ENCODE results near the gene BAHD1.

BAHD1 gene

DNA sequence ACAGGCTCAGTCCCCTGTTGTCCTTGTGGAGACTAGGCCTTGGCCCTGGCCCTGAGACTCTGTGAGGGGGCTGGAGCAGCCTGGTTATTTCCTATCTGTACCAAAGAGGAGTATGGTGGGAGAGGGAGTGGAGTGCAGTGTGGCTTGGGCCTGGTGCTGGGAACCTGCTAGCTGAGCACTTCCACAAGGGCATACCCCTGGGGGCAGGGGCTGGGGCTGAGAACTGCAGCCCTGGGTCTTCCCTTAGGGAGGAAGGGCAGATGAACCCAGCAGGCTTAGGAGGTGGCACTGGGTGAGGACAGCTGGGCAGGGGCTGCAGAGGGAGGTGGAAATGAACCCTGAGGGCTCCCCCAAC lies 26.5 kb downstream of the BAHD1 start:
- DNase-seq (ENCODE audit: low spot score), result no peak

DNA sequence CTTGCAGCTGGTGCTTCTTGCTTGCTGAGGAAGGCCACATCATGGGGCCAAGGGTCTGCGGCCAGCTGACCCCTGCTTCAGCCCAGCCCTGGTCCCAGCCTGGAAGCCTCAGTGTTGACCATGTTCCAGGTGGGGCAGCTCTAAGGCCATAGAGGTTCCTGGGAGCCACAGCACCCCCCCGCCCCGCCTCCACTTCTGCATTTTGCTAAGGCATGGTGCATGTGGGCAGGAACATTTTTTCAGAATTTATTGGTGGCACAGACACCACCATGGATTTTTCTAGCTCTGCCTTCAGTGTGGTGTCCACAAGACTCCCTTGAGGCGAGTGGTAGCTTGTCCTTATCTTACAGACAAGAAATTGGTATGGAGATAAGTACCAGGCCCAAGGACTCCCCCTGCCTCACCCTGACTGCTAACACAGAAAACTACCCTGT lies 28.2 kb downstream of the BAHD1 start:
- no peak for DNase-seq (ENCODE audit: low spot score)

DNA sequence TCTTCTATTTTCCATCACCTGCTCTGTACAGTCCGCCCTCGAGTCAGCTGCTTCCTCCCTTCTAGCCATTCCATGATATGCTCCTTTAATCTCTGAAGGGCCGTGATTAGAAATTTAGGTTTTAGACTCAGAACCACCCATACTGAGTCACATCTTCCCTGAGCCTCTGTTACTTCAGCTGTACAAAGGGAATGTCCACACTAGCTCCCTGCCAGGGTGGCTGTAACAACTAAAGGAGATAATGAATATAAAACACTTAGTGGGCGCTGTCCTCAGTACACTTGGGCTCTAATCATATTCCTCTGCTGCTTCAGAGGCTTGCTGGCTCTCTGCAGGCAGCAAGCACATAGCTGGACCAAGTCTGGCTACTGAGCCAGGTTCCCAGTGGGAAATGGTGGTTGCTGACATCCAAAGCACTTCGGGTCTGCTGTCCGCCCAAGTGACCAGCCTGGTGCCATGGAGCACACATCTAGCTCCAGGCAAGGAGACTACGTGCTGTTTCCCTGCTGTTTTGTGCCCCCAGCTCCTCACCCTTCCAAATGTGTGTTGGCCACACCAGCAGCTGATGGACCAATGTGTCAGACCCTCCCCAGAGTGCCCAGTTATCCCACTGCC lies 29.1 kb downstream of the BAHD1 start:
- DNase-seq (ENCODE audit: low spot score), result no peak

DNA sequence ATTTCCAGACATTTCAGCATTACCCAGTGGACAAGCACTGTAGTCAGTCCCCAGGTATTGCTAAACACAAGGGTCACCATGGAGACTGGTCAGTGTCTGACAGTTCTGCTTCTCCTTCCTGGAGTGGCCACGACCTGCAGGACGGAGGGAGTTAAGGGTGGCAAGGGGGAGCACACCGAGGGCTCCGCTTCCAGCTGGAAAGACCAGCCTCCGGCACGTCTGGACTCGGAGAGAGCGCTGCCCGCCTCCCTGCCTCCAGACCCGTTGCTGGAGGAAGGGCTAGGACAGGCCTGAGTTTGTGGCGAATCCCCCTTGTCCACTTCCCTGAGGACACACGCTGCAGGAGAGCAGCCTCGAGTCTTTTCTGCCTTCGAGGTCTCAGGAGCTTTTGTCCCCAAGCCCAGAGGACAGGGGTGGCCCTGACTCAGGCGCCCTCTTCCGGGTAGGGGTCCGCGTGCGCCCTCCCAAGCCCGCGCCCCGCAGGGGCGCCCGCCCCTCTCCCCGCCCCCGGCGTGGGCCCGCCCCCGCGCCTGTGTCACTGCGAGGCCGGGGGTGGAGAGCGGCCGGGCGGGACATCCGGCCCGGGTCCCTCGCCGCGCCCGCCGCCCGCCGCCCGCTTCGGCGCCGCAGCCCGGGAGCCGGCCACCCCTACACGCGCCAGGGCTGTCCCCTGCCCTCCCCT lies 29.8 kb downstream of the BAHD1 start, which contains the start of gene CHST14:
Gene CHST14, plus strand, starts transcription at position 562 of the 682 bp plus-strand sequence. CDS start 230 bp downstream, outside the sequence.
- DNase-seq (ENCODE audit: low spot score), result peak; percentile 46

DNA sequence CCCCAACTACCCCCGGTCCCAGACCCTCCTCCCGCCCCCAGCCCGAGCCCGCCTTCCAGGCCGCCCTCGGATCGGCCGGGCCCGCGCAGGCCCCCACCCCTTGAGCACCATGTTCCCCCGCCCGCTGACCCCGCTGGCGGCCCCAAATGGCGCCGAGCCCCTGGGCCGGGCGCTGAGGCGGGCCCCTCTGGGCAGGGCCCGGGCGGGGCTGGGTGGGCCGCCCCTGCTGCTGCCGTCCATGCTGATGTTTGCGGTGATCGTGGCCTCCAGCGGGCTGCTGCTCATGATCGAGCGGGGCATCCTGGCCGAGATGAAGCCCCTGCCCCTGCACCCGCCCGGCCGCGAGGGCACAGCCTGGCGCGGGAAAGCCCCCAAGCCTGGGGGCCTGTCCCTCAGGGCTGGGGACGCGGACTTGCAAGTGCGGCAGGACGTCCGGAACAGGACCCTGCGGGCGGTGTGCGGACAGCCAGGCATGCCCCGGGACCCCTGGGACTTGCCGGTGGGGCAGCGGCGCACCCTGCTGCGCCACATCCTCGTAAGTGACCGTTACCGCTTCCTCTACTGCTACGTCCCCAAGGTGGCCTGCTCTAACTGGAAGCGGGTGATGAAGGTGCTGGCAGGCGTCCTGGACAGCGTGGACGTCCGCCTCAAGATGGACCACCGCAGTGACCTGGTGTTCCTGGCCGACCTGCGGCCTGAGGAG lies 30.5 kb downstream of the BAHD1 start:
- no peak for DNase-seq (ENCODE audit: low spot score)

DNA sequence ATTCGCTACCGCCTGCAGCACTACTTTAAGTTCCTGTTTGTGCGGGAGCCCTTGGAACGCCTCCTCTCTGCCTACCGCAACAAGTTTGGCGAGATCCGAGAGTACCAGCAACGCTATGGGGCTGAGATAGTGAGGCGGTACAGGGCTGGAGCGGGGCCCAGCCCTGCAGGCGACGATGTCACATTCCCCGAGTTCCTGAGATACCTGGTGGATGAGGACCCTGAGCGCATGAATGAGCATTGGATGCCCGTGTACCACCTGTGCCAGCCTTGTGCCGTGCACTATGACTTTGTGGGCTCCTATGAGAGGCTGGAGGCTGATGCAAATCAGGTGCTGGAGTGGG lies 31.0 kb downstream of the BAHD1 start:
- DNase-seq (ENCODE audit: low spot score), result no peak

DNA sequence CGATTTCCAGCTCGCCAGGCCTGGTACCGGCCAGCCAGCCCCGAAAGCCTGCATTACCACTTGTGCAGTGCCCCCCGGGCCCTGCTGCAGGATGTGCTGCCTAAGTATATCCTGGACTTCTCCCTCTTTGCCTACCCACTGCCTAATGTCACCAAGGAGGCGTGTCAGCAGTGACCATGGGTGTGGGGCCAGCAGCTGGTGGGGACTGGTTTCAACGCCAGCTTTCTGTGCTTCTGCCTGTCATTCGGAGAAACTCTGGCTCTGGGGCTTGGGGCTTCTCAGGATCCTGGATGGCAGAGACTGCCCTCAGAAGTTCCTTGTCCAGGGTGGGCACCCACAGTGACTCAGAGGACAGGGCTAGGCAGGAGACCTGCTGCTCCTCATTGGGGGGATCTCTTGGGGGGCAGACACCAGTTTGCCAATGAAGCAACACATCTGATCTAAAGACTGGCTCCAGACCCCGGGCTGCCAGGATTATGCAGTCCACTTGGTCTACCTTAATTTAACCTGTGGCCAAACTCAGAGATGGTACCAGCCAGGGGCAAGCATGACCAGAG lies 31.5 kb downstream of the BAHD1 start:
- no peak for DNase-seq (ENCODE audit: low spot score)

DNA sequence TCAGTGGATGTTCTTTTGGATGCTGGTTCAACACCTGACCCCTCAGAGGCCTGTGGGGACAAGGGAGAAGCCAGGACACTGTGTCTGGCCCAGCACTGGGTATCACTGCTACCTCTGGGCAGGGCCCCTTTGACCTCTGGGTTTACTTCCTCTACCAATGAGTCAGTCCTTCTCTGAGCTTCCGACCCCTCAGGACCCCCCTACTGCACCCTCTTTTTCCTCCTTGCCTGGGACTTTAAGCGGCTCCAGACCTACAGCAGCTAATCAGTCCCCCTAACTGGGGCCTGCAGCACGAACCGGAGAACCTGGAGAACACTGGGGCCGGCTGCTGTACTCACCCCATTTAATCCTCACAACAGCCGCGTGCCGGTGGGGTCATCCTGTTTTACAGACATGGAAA lies 33.8 kb downstream of the BAHD1 start:
- no peak for DNase-seq (ENCODE audit: low spot score)

DNA sequence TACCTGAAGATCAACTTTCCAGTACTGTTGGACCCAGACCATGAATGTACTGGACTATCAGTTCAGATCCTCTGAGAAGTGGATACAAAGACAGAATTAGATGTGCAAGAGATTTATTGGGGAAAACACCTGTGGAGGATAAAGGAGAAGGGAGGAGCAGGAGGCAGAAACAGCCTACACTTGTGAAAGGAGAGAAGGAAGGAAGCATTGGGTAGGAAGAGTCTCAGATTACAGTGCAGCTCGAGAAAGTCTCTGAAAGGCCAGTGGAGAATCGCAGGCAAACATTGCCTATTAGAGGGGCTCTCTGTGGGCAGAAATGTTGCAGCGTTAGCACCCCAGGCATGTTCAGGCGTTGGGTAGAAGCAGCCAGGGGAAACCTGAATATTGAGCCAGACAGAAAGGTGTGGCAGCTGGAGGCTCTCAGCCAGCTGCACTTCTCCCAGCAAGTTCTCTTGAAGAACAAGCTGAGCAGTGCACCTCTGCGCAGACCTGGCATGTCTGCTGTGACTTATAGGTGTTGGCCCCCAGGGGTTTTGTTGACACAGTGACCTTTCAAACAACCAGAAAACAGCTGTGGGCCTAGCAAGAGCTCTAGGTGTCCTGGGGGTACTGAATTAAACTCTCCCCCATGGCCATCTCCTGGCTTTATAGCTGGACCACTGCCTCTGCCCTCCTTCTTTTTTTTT lies 37.0 kb downstream of the BAHD1 start:
- DNase-seq (ENCODE audit: low spot score), result no peak

DNA sequence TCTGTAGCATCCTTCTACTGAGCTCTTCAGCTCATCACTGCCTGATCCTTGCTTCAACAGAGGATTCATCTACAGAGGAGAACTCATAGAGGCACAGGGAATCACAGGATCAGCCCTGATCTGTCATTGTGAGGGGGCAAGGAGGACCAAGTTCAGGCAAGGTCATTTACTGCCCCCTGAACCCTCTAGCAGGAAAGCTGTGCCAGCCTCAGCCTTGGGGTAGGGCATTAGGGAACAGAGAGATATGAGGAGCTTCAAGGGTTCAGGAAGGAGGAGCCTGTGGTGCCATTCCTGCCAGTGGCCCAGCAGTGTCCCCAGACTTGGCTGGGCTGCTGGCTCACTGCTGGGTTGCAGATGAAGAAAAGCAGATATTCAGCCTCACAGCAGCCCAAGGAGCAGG lies 38.3 kb downstream of the BAHD1 start:
- DNase-seq (ENCODE audit: low spot score), result no peak

DNA sequence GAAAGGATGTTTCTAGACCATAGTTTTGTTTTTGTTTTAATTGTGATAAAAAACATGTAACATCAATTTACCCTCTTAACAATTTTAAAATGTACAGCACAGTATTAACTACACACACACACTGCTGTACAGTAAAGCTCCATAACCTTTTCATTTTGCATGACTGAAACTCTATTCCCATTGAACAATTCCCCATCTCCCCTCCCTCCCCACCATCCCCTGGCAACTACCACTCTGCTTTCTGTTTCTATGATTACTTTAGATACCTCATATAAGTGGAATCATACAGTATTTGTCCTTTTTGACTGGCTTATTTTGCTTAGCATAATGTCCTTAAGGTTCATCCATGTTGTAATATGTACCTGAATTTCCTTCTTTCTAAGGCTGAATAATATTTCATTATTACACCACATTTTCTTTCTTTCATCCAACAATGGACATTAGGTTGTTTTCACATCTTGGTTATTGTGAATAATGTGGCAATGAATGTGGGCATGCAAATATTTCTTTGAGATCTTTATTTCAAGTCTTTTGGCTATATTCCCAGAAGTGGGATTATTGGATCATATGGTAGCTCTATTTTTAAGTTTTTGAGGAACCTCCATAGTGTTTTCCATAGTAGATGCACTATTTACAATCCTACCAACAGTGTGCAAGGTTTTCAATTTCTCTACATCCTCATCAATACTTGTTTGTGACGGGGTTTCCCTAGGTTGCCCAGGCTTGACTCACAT lies 40.8 kb downstream of the BAHD1 start:
- DNase-seq (ENCODE audit: low spot score), result no peak

DNA sequence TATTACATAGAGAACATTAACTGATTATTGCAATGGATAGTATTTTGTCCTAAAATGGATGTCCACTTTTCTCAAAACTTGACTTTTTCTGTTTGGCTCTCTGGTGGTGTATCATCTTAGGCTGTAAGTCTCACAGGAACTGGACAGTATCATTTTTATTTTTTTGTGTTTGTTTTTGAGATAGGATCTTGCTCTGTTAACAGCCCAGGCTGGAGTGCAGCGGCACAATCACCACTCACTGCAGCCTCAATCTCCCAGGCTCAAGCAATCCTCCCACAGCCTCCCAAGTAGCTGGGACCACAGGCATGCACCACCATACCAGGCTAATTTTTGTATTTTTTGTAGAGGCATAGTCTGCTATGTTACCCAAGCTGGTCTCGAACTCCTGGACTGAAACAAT lies 43.2 kb downstream of the BAHD1 start:
- no peak for DNase-seq (ENCODE audit: low spot score)

DNA sequence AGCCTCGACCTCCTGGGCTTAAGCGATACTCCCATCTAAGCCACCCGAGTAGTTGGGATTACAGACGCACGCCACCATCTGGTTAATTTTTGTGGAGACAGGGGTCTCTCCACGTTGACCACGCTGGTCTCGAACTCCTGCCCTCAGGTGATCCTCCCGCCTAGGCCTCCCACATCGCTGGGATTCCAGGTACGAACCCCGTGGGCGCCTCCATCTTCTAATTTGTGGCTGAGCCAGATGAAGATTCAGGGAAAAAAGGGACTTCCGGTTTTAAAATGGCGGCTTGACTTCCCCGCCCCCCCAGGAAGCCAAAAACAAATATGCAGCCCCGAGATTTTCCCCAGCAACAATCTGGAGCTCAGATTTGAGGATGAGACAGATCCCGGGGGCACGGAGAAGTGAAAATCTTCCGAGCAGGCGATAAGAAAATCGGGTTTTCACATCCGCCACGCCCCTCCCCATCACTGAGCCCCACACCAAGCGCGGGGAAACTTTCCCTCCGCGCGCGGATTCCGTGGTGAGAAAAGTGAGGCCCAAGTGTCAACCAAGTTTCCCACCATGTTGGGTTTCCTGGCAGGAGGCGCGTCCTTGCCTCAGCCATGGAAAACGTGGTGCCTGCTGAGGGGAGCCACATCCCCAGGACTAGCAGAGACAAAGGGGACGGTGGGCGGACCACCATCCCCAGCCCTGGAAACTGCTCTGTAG lies 45.5 kb downstream of the BAHD1 start:
- DNase-seq (ENCODE audit: low spot score), result no peak

DNA sequence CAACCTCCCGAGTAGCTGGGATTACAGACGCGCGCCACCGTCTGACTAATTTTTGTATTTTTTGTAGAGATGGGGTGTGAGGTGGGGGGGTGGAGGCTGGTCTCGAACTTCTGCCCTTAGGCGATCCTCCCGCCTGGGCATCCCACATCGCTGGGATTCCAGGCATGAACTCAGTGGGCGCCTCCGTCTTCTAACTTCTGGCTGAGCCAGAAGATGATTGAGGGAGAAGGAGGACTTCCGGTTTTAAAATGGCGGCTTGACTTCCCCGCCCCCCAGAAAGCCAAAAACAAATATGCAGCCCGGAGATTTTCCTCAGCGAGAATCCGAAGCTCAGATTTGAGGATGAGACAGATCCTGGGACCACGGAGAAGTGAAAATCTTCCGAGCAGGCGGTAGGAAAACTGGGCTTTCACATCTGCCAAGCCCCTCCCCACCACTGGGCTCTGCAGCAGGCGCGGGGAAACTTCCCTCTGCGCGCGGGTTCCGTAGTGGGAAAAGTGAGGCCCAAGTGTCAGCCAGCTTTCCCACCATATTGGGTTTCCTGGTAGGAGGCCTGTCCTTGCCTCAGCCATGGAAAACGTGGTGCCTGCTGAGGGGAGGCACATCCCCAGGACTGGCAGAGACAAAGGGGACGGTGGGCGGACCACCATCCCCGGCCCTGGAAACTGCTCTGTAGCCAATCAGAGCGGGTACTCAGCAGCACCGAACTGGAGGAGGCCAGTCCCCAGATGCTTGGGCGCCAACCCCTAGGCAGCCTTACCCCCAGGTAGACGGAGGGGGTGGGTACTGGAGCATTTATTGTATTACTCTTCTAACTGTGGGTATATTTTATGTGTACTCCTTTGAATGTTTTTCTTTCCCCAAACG lies 47.3 kb downstream of the BAHD1 start:
- no peak for DNase-seq (ENCODE audit: low spot score)

DNA sequence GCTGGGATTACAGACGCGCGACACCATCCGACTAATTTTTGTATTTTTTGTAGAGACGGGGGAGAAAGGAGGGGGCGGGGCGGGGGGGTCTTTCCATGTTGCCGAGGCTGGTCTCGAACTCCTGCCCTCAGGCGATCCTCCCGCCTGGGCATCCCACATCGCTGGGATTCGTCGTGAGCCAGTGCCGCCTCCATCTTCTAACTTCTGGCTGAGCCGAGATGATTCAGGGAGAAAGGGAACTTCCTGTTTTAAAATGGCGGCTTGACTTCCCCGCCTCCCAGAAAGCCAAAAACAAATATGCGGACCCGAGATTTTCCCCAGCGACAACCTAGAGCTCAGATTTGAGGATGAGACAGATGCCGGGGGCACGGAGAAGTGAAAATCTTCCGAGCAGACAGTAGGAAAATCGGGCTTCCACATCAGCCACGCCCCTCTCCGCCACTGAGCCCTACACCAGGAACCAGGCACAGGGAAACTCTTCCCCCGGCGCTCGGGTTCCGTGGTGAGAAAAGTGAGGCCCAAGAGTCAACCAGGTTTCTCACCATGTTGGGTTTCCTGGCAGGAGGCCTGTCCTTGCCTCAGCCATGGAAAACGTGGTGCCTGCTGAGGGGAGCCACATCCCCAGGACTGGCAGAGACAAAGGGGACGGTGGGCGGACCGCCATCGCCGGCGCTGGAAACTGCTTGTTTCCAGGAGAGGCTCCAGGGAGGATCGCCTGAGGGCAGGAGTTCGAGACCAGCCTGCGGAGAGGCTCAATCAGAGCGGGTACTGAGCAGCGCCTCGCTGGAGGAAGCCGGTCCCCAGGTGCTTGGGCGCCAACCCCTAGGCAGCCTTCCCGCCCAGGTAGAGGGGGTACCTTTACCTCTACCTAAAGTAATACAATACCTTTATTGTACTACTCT lies 48.8 kb downstream of the BAHD1 start:
- no peak for DNase-seq (ENCODE audit: low spot score)

DNA sequence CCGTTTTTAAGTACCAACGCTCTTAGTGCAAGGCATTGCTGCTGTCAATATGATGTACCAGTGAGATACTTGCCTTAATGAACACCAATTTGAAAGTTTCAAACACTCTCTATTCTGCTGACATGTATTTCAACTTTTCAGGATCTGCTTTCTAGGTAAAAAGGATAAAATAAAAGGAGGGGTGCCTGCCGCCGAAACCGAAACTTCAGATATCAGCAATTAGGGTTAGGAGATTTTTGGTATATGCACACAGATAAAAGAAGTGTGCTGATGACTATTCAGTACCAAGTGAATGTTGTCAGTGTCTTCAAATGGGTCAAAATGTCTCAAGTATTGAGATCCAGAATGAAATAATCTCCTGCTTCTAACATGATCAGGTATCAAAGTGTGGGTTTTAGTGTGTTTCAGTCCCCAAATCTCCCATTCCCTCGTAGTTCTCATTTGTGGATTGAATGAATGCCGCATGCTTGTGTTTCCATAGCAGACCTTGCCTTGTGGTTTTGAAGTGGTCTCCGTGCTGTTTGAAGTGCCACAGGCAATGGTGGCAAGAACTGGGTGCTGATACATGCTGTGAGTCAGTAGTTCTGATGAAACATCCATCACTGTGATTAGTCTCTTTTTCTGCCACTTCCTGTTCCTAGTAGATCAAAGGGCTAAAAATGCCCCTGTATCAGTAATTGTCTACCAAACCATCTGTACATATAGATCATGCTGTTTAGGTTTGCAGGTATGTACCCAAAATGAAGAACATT lies 52.5 kb downstream of the BAHD1 start:
- peak; percentile 83 for DNase-seq (ENCODE audit: low spot score)

DNA sequence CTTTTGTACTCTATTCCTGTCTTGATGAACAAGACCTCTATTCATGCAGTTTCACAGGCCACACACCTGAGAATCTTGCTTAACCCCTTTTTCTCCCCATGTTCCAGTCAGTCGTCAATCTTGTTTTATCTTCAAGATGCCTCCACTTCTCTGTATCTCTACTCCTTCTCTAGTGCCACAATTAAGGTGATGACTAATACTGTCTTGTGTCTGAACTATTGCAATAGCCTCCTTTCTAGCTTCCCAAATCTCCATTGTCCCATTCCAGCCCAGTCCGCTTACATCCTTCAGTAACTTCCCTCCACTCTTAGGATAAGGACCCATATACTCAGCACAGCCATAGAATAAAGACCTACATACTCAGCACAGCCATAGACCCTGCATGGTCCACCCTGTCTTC lies 54.8 kb downstream of the BAHD1 start:
- DNase-seq (ENCODE audit: low spot score), result no peak

DNA sequence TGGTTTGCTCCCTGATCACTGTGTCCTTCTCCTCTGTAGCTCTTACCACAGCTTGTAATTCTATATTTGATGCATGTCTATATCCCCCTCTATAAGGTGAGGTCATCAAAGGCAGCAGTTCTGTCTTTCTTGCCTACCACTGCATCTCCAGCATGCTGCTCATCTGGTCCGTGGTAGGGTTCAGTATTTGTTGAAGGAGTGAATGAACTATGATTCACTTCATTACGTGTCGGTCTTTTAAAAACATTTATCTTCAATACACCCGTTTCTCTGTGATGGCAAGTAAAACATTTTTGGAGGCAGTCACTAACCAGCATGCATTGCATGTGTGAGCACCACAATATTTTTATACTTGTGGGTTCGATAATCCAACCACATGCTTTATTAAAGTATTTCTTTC lies 57.7 kb downstream of the BAHD1 start:
- DNase-seq (ENCODE audit: low spot score), result no peak

DNA sequence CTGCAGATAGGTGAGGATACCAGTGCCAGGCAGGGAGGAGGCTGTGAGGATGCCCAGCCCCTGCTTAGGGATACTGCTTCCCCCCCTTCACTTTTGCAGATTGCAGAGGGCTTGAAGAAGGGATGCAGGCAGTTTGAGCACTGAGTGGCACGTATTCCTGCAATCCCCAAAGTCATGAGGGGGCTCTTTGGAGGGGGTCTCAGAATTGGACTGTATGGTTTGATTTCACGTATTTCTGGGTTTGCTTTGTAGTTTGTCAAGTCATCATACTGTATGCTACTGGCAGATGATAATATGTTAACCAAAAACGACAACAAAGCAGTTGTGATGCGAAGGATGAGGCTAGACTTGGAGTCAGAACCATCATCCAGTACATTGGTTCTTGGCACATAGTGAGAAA lies 58.1 kb downstream of the BAHD1 start:
- DNase-seq (ENCODE audit: low spot score), result no peak
